Liver (tissue), 9 donors: ENCODE measurements around the gene PTPRD. TPM values are rescaled to one million over a fixed set of nuclear protein-coding genes. Genes with fewer than 3 reads are reported as not detected.

Experiments used
- DNase-seq: peaks from one replicate; pipeline ENCODE4 v3.0.0-alpha.2; 2017; ENCODE audit warnings: low spot score
- H3K27ac ChIP-seq, 2 donors: one replicate each; pipeline ENCODE4 v1.7.0; 2013; ENCODE audit warnings: inconsistent platforms in 2 of 2, low read length in 2 of 2, control low read depth in 1 of 2, low read depth in 1 of 2, mild to moderate bottlenecking in 1 of 2
- H3K27me3 ChIP-seq, 4 donors: one replicate each; pipeline versions ENCODE4 v1.6.1 to v1.7.0; 2013; ENCODE audit warnings: low read length in 3 of 4, inconsistent platforms in 1 of 4, mild to moderate bottlenecking in 1 of 4, moderate library complexity in 1 of 4; ENCODE audit not compliant: control insufficient read depth in 4 of 4, insufficient read depth in 4 of 4
- H3K36me3 ChIP-seq, 4 donors: one replicate each; pipeline versions ENCODE4 v1.6.1 to v1.7.0; 2013; ENCODE audit warnings: low read length in 3 of 4, mild to moderate bottlenecking in 3 of 4, low read depth in 1 of 4, moderate library complexity in 1 of 4; ENCODE audit not compliant: control insufficient read depth in 4 of 4, insufficient read depth in 3 of 4
- H3K4me1 ChIP-seq, 4 donors: one replicate each; pipeline versions ENCODE4 v1.6.1 to v1.7.0; 2013; ENCODE audit warnings: low read length in 3 of 4, mild to moderate bottlenecking in 3 of 4, moderate library complexity in 1 of 4; ENCODE audit not compliant: control insufficient read depth in 4 of 4, insufficient read depth in 4 of 4
- H3K4me3 ChIP-seq, 3 donors: one replicate each; pipeline versions ENCODE4 v1.6.1 to v1.7.0; 2013; ENCODE audit warnings: low read length in 3 of 3, control low read depth in 1 of 3, low read depth in 1 of 3, mild to moderate bottlenecking in 1 of 3
- H3K9ac ChIP-seq, 2 donors: one replicate each; pipeline ENCODE4 v1.7.0; 2013; ENCODE audit warnings: low read length in 2 of 2, mild to moderate bottlenecking in 2 of 2, moderate library complexity in 2 of 2, control low read depth in 1 of 2, low read depth in 1 of 2
- H3K9me3 ChIP-seq, 4 donors: one replicate each; pipeline versions ENCODE4 v1.6.1 to v1.7.0; 2013; ENCODE audit warnings: low read length in 3 of 4; ENCODE audit not compliant: control insufficient read depth in 4 of 4
- CTCF ChIP-seq: fragments of 150-350 bp; IDR thresholded peaks from 2 replicates; pipeline ENCODE4 v1.5.1; 2017; ENCODE audit warnings: improper control_type of control experiment, low read depth, low read length; ENCODE audit not compliant: missing input control
- FOXA1 ChIP-seq: IDR thresholded peaks from 2 replicates; pipeline ENCODE4 v1.6.1; 2016; ENCODE audit warnings: antibody characterized with exemption
- GABPA ChIP-seq, 2 donors: IDR thresholded peaks in 1 of 2; conservative IDR thresholded peaks in 1 of 2; 2 replicates each; pipeline ENCODE4 v1.6.1; 2016; ENCODE audit warnings: antibody characterized with exemption in 2 of 2, mild to moderate bottlenecking in 1 of 2, moderate library complexity in 1 of 2
- HNF4A ChIP-seq, 2 donors: conservative IDR thresholded peaks; 2 replicates each; pipeline ENCODE4 v1.6.1; 2016; ENCODE audit warnings: antibody characterized with exemption in 2 of 2, mild to moderate bottlenecking in 2 of 2
- HNF4G ChIP-seq: IDR thresholded peaks from 2 replicates; pipeline ENCODE4 v1.6.1; 2016; ENCODE audit warnings: antibody characterized with exemption
- MAX ChIP-seq: IDR thresholded peaks from 2 replicates; pipeline ENCODE4 v1.6.1; 2016; ENCODE audit warnings: antibody characterized with exemption
- NR2F2 ChIP-seq: IDR thresholded peaks from 2 replicates; pipeline ENCODE4 v1.6.1; 2016; ENCODE audit warnings: antibody characterized with exemption
- RAD21 ChIP-seq, 2 donors: IDR thresholded peaks; 2 replicates each; pipeline ENCODE4 v1.6.1; 2016; ENCODE audit warnings: antibody characterized with exemption in 2 of 2, mild to moderate bottlenecking in 2 of 2
- REST ChIP-seq: IDR thresholded peaks from 2 replicates; pipeline ENCODE4 v1.6.1; 2016; ENCODE audit warnings: antibody characterized with exemption, mild to moderate bottlenecking
- RXRA ChIP-seq, 2 donors: IDR thresholded peaks; 2 replicates each; pipeline ENCODE4 v1.6.1; 2017 to 2018; ENCODE audit warnings: antibody characterized with exemption in 2 of 2, mild to moderate bottlenecking in 1 of 2
- SP1 ChIP-seq: IDR thresholded peaks from 2 replicates; pipeline ENCODE4 v1.6.1; 2018; ENCODE audit warnings: antibody characterized with exemption, mild to moderate bottlenecking
- TAF1 ChIP-seq: conservative IDR thresholded peaks from 2 replicates; pipeline ENCODE4 v1.6.1; 2016; ENCODE audit warnings: antibody characterized with exemption, mild to moderate bottlenecking
- YY1 ChIP-seq: IDR thresholded peaks from 2 replicates; pipeline ENCODE4 v1.6.1; 2016; ENCODE audit warnings: antibody characterized with exemption, mild to moderate bottlenecking
- ZBTB33 ChIP-seq: IDR thresholded peaks from 2 replicates; pipeline ENCODE4 v1.6.1; 2016; ENCODE audit warnings: antibody characterized with exemption
- WGBS: extraction: QIAGEN DNeasy Blood & Tissue Kit; methylation state at CpG from one replicate; pipeline ENCODE4 v1.1.7; 2013; 5-methylcytosine and 5-hydroxymethylcytosine counted together
- polyA plus RNA-seq, 2 donors: library from polyadenylated mRNA; stranded (reverse) in 1 of 2; unstranded in 1 of 2; fragments of 200-250 nt in 1 of 2; fragments of >200 nt in 1 of 2; fragmentation: Nextera tagmentation in 1 of 2; extraction: Ambion mirVana in 1 of 2; gene quantifications; one replicate each; pipeline versions ENCODE4 v1.2.1 to v1.2.3, GENCODE V29; 2013 to 2015
- total RNA-seq, 2 donors: library from RNA; depleted of rRNA; stranded (reverse); fragments of >200 nt; gene quantifications; one replicate each; pipeline ENCODE4 v1.2.3, GENCODE V29; 2014
- donor health status: healthy.
- donor health status: healthy.
- donor health status: healthy.
- donor health status: healthy.
- donor health status: healthy.

PTPRD gene
- total and polyA plus RNA-seq, 4 donors: 0.78 to 34.2 (median 4.7) TPM

DNA sequence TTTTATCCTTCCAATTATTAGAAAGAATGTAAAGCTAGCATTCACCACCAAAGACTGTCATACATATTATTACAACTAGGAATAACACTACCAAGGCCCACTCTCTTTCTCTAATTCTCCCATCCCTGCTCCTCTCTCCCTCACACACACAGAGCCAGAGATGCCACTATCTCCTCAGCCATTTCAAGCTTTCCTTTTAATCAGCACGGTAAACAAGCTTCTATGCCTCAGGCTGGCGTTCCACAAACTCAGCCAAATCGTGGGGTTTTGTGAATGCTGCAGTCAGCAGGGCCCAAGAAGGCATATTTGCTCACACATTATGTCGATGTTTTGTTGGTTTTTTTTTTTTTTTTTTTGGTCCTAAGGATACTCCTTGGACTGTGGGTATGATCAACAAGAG, 1833.3 kb downstream of the PTPRD start:
- peaks cover 0 to 7% (median 0%) of the 10 kb centered on the region in 4 donors for H3K4me1 ChIP-seq
- no peaks in the 10 kb centered on the region for H3K27me3 ChIP-seq
- TF ChIP-seq YY1 (no peak), RXRA (IDR thresholded peaks at IDR 0.05) (no peak), REST (no peak), RAD21 (IDR thresholded peaks at IDR 0.05) (no peak), TAF1 (no peak), SP1 (no peak)
- no peak overlapping the region for H3K4me3 ChIP-seq
- H3K9ac ChIP-seq: no peak overlapping the region
- WGBS: 74% methylated on average over 4 of the region's 4 CpGs
- no peak overlapping the region for H3K27ac ChIP-seq
- DNase-seq: no peak
- no peaks in the 10 kb centered on the region for H3K9me3 ChIP-seq
- H3K36me3 ChIP-seq: no peaks in the 10 kb centered on the region

- Histone ChIP-seq H3K36me3 (no peaks in the 10 kb centered on the region), H3K9me3 (no peaks in the 10 kb centered on the region), H3K9ac (no peak overlapping the region), H3K4me1 (peaks cover 0 to 7% (median 0%) of the 10 kb centered on the region in 4 donors), H3K4me3 (no peak overlapping the region), H3K27ac (no peak overlapping the region), H3K27me3 (no peaks in the 10 kb centered on the region)
- TF ChIP-seq YY1: no peak
- no peak for TF ChIP-seq RAD21 (IDR thresholded peaks at IDR 0.05)
- WGBS: 89% methylated on average over 6 of the region's 6 CpGs
- DNase-seq: no peak
Measured at GRCh38 chr9:8778356-8778755, 1834.4 kb downstream of the PTPRD start.

DNA sequence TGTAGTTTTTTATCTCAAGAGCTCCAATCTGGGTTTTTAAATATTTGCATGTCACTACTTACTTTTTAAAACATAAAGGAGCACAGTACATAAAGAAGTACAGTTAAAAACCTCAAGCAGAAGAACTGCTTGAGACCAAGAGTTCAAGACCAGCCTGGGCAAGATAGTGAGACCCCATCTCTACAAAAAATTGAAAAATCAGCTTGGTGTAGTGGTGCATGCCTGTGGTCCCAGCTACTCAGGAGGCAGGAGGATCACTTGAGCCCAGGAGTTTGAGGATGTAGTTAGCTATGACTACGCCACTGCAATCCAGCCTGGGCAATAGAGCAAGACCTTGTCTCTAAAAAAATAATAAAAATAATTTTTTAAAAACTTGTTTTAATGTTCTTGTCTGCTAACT, 1840.5 kb downstream of the PTPRD start:
- no peak for DNase-seq
- H3K9me3 ChIP-seq: no peaks in the 10 kb centered on the region
- WGBS: 93% methylated on average over 1 of the region's 1 CpG

More for the DNA sequence above, 1840.5 kb downstream of the PTPRD start:
- peaks cover 0 to 5% (median 1%) of the 10 kb centered on the region in 4 donors for H3K4me1 ChIP-seq
- H3K9ac ChIP-seq: no peak overlapping the region
- H3K27me3 ChIP-seq: no peaks in the 10 kb centered on the region
- no peak overlapping the region for H3K4me3 ChIP-seq
- H3K36me3 ChIP-seq: no peaks in the 10 kb centered on the region
- no peak overlapping the region for H3K27ac ChIP-seq
- TF ChIP-seq FOXA1 (no peak), RXRA (IDR thresholded peaks at IDR 0.05) (no peak), CTCF (no peak), REST (no peak), NR2F2 (no peak), YY1 (no peak), GABPA (IDR thresholded peaks at IDR 0.05 in 1 of 2, conservative IDR thresholded peaks at IDR 0.05 in 1 of 2) (no peak), HNF4A (conservative IDR thresholded peaks at IDR 0.05) (no peak), ZBTB33 (no peak), HNF4G (no peak), MAX (no peak)
